GM12878 (cell line): ENCODE results near the gene ITPR3. TPM values are rescaled to one million over a fixed set of nuclear protein-coding genes. Genes with fewer than 3 reads are reported as not detected.

Source experiments
- ATAC-seq: fragments of 200-7000 bp; cut with Tn5 transposase; 3 replicates; pipeline ENCODE4 v1.9.1; 2020; ENCODE audit warnings: mild to moderate bottlenecking, moderate library complexity
- BruUV-seq: library from RNA; stranded (reverse); fragments of 400-500 nt; replicated peaks from 2 replicates; lab custom pipeline; 2021; lab: Mats Ljungman, UMichigan
- CTCF ChIA-PET: fragments of 300-600 bp; sonication (Branson Sonifier 250); formaldehyde crosslinking; extraction: SDS; loops from one replicate; lab custom pipeline; 2021; ENCODE audit warnings: inconsistent platforms; lab: Yijun Ruan, JAX
- POLR2A ChIA-PET: fragments of 350-600 bp; formaldehyde crosslinking; extraction: SDS; loops from one replicate; lab custom pipeline; 2021; ENCODE audit warnings: inconsistent platforms; lab: Charles Lee
- RAD21 ChIA-PET: fragments of 300-600 bp; sonication (Branson Sonifier 250); formaldehyde crosslinking; loops from one replicate; lab custom pipeline; 2023; ENCODE audit warnings: antibody characterized with exemption; ENCODE audit not compliant: unreplicated experiment; lab: Charles Lee
- SMC1A ChIA-PET: fragments of 300-600 bp; sonication (Branson Sonifier 250); formaldehyde crosslinking; loops from one replicate; lab custom pipeline; 2023; ENCODE audit not compliant: unreplicated experiment, uncharacterized antibody; lab: Charles Lee
- DNase-seq: peaks from one replicate; pipeline ENCODE4 v3.0.0-alpha.2; 2011; ENCODE audit warnings: low read depth, low spot score
- FAIRE-seq: peaks from 3 replicates; lab custom pipeline; 2011; peaks lifted over from hg19 to GRCh38; lab: Jason Lieb, UNC
- H2AFZ ChIP-seq: 2 replicates; pipeline ENCODE4 v1.6.0; 2011; ENCODE audit warnings: low read depth, low read length, control low read depth; ENCODE audit not compliant: control insufficient read depth
- H3K27ac ChIP-seq: 2 replicates; pipeline ENCODE4 v1.5.1; 2011; ENCODE audit warnings: control low read depth; ENCODE audit not compliant: control insufficient read depth, insufficient read depth
- H3K27me3 ChIP-seq, 2 experiments: replicated peaks in 1 of 2; 2 replicates each; pipeline versions ENCODE4 v1.6.0 to v1.6.1; 2011; ENCODE audit warnings: low read length in 1 of 2; ENCODE audit not compliant: control insufficient read depth in 2 of 2, insufficient read depth in 2 of 2
- H3K36me3 ChIP-seq, 2 experiments: 2 replicates each; pipeline ENCODE4 v1.5.1; 2011; ENCODE audit warnings: low read length in 1 of 2; ENCODE audit not compliant: control insufficient read depth in 2 of 2, insufficient read depth in 2 of 2
- H3K4me1 ChIP-seq: 2 replicates; pipeline ENCODE4 v1.6.1; 2011; ENCODE audit warnings: mild to moderate bottlenecking, low read length, moderate library complexity, mixed read lengths; ENCODE audit not compliant: control insufficient read depth, insufficient read depth
- H3K4me2 ChIP-seq: 2 replicates; pipeline ENCODE4 v1.6.0; 2011; ENCODE audit warnings: control low read depth; ENCODE audit not compliant: control insufficient read depth, insufficient read depth
- H3K4me3 ChIP-seq: fragments of 200-600 bp; sonication (generic); 2 replicates; pipeline ENCODE4 v1.5.1; 2016
- H3K79me2 ChIP-seq: 2 replicates; pipeline ENCODE4 v1.6.0; 2011; ENCODE audit warnings: low read length; ENCODE audit not compliant: control insufficient read depth, insufficient read depth
- H3K9ac ChIP-seq: 2 replicates; pipeline ENCODE4 v1.8.0; 2011; ENCODE audit warnings: low read length, control low read depth, mixed read lengths; ENCODE audit not compliant: control insufficient read depth, insufficient read depth
- H3K9me3 ChIP-seq: replicated peaks from 3 replicates; pipeline ENCODE4 v1.5.1; 2011; ENCODE audit warnings: mild to moderate bottlenecking, low read length; ENCODE audit not compliant: control insufficient read depth, insufficient read depth
- H4K20me1 ChIP-seq: 2 replicates; pipeline ENCODE4 v1.6.0; 2011; ENCODE audit not compliant: control insufficient read depth, insufficient read depth
- BACH1 ChIP-seq: fragments of 450-650 bp; IDR thresholded peaks from 2 replicates; pipeline ENCODE4 v1.6.1; 2017; ENCODE audit warnings: mild to moderate bottlenecking, borderline replicate concordance
- BHLHE40 ChIP-seq, 2 experiments: fragments of 450-650 bp in 1 of 2; IDR thresholded peaks; 2 replicates each; pipeline ENCODE4 v1.6.1; 2011 to 2017; ENCODE audit warnings: low read depth in 2 of 2, borderline replicate concordance in 1 of 2, improper control_type of control experiment in 1 of 2, low read length in 1 of 2, mild to moderate bottlenecking in 1 of 2
- CEBPZ ChIP-seq: fragments of 150-350 bp; IDR thresholded peaks from 2 replicates; pipeline ENCODE4 v1.6.1; 2016; ENCODE audit warnings: low read depth, low read length
- CHD4 ChIP-seq: fragments of 200-600 bp; sonication (generic); IDR thresholded peaks from 2 replicates; pipeline ENCODE4 v1.6.1; 2016; ENCODE audit warnings: mild to moderate bottlenecking
- CREB1 ChIP-seq: IDR thresholded peaks from 2 replicates; pipeline ENCODE4 v1.6.1; 2012; ENCODE audit warnings: low read depth, mild to moderate bottlenecking, inconsistent platforms
- FOXM1 ChIP-seq: IDR thresholded peaks from 2 replicates; pipeline ENCODE4 v1.6.1; 2012; ENCODE audit warnings: low read depth, mild to moderate bottlenecking, inconsistent platforms, low read length, moderate library complexity
- HCFC1 ChIP-seq: fragments of 150-350 bp; IDR thresholded peaks from 2 replicates; pipeline ENCODE4 v1.6.1; 2014; ENCODE audit warnings: low read length
- IKZF2 ChIP-seq, 2 experiments: fragments of 450-650 bp; IDR thresholded peaks; 2 replicates each; pipeline ENCODE4 v1.6.1; 2017; ENCODE audit warnings: mild to moderate bottlenecking in 2 of 2, moderate library complexity in 2 of 2
- LARP7 ChIP-seq: fragments of 450-650 bp; IDR thresholded peaks from 2 replicates; pipeline ENCODE4 v1.6.1; 2017; ENCODE audit warnings: mild to moderate bottlenecking
- MAX ChIP-seq: IDR thresholded peaks from 2 replicates; pipeline ENCODE4 v1.6.1; 2012; ENCODE audit warnings: low read depth, low read length, improper control_type of control experiment
- MEF2A ChIP-seq: IDR thresholded peaks from 2 replicates; pipeline ENCODE4 v1.6.1; 2011; ENCODE audit warnings: low read depth, mild to moderate bottlenecking, low read length, moderate library complexity; ENCODE audit not compliant: insufficient read depth
- MTA2 ChIP-seq: fragments of 450-650 bp; IDR thresholded peaks from 2 replicates; pipeline ENCODE4 v1.6.1; 2016; ENCODE audit warnings: low read depth, mild to moderate bottlenecking, moderate library complexity
- MXI1 ChIP-seq: fragments of 150-350 bp; IDR thresholded peaks from 2 replicates; pipeline ENCODE4 v1.6.1; 2011; ENCODE audit warnings: low read depth, mild to moderate bottlenecking, inconsistent platforms, low read length, improper control_type of control experiment
- NR2F1 ChIP-seq: fragments of 450-650 bp; conservative IDR thresholded peaks from 2 replicates; pipeline ENCODE4 v1.6.1; 2017; ENCODE audit warnings: mild to moderate bottlenecking
- POLR2A ChIP-seq: IDR thresholded peaks from 2 replicates; pipeline ENCODE4 v1.6.1; 2011; ENCODE audit warnings: low read depth, mild to moderate bottlenecking, low read length
- POU2F2 ChIP-seq: IDR thresholded peaks from 3 replicates; pipeline ENCODE4 v1.6.1; 2011; ENCODE audit warnings: low read depth, mild to moderate bottlenecking, low read length, borderline replicate concordance
- RELB ChIP-seq: fragments of 450-650 bp; IDR thresholded peaks from 2 replicates; pipeline ENCODE4 v1.6.1; 2017; ENCODE audit warnings: low read depth, mild to moderate bottlenecking, moderate library complexity
- SMC3 ChIP-seq: IDR thresholded peaks from 2 replicates; pipeline ENCODE4 v1.6.1; 2011; ENCODE audit warnings: low read length, improper control_type of control experiment, borderline replicate concordance
- SRF ChIP-seq, 2 experiments: IDR thresholded peaks; 2 replicates each; pipeline ENCODE4 v1.6.1; 2011; ENCODE audit warnings: low read depth in 2 of 2, low read length in 2 of 2, mild to moderate bottlenecking in 1 of 2, moderate library complexity in 1 of 2
- WGBS: methylation state at CpG from one replicate; pipeline ENCODE4 v1.1.6; 2016; ENCODE audit warnings: low lambda C conversion rate; ENCODE audit not compliant: insufficient replicate concordance, insufficient coverage; ENCODE audit errors: missing lambda C conversion rate; 5-methylcytosine and 5-hydroxymethylcytosine counted together
- in situ Hi-C: fragments of 300-500 bp; cut with MboI; formaldehyde crosslinking; loops from 9 replicates; pipeline ENCODE4 v1.14.3; 2018; ENCODE audit warnings: mixed read lengths
- intact Hi-C: fragments of 100-400 bp; cut with micrococcal nuclease; formaldehyde crosslinking; loops from one replicate; pipeline ENCODE4 v1.14.2; 2022; ENCODE audit not compliant: unreplicated experiment
- polyA plus RNA-seq, 11 experiments: library from polyadenylated mRNA; depleted of rRNA in 4 of 11; unstranded in 6 of 11; stranded (reverse) in 5 of 11; fragments of >200 nt; fragmentation: Nextera tagmentation in 4 of 11; fragmentation: Illumina TruSeq in 1 of 11; extraction: Ambion mirVana in 4 of 11; extraction: Trizol in 1 of 11; gene quantifications; 1 replicate in 1 of 11; 2 replicates in 10 of 11; pipeline versions ENCODE4 v1.2.1 to v1.2.3, GENCODE V29; 2011 to 2016; ENCODE audit warnings: inconsistent platforms in 2 of 11, missing spikeins in 2 of 11, low read depth in 1 of 11
- total RNA-seq, 4 experiments: library from RNA; depleted of rRNA in 3 of 4; stranded (reverse); fragments of >200 nt in 3 of 4; fragmentation: Illumina TruSeq in 1 of 4; extraction: Trizol in 1 of 4; gene quantifications; 2 replicates each; pipeline versions ENCODE4 v1.2.1 to v1.2.3, GENCODE V29; 2013 to 2021

ITPR3 gene
- total and polyA plus RNA-seq, 10 of the 15 experiments (the other 5 are each of a cell fraction or from before 2014, with no cell fraction given) = 0.32 to 34.0 (median 11.9) TPM

- FAIRE-seq = peak; percentile 87
- TF ChIP-seq BACH1 (peak; percentile 84), MEF2A (no peak), CEBPZ (no peak), MAX (no peak; the same call in 1 of the 2 replicates), RELB (no peak), BHLHE40 (IDR thresholded peaks at IDR 0.05; ENCODE audit: borderline replicate concordance in 1 of 2, low read depth in 2 of 2, low read length in 1 of 2) (peak in 1 of 2 experiments; percentile 90; a peak in 3 of 4 replicates), CHD4 (no peak), CREB1 (peak; percentile 87), NR2F1 (peak; percentile 89), MTA2 (peak; percentile 42; the same call in 1 of the 2 replicates), MXI1 (no peak), POU2F2 (peak; percentile 46; the same call in 1 of the 3 replicates), LARP7 (peak; percentile 45; the same call in 1 of the 2 replicates), IKZF2 (IDR thresholded peaks at IDR 0.05) (peak in 1 of 2 experiments; percentile 45; a peak in 2 of 4 replicates), FOXM1 (no peak), SRF (IDR thresholded peaks at IDR 0.05; ENCODE audit: low read depth in 2 of 2, low read length in 2 of 2) (no peak), SMC3 (no peak), POLR2A (peak; percentile 71), HCFC1 (no peak)
These were observed 28.3 kb upstream of the ITPR3 start for GRCh38 chr6:33592595-33593413.

More at GRCh38 chr6:33592595-33593413, 28.3 kb upstream of the ITPR3 start:
- no peaks in the 10 kb centered on the region for H3K79me2 ChIP-seq
- H3K9ac ChIP-seq = peak overlapping the region; percentile 46
- peak overlapping the region; percentile 98 for H3K4me2 ChIP-seq
- ChIA-PET RAD21 (interaction anchor here (1.0 to 2.6 kb wide), 3 partner anchors 14 to 29 kb away, joined by 3 to 19 read pairs (median 13); partner anchors contain the start of gene ITPR3), SMC1A (interaction anchor here (1.1 to 2.9 kb wide), 5 partner anchors 14 to 130 kb away, joined by 3 to 33 read pairs (median 4); partner anchors contain the start of gene ITPR3), POLR2A (interaction anchor here (0.6 to 2.2 kb wide), 5 partner anchors 15 to 1266 kb away, joined by 3 to 11 read pairs (median 4); partner anchors contain the start of gene ITPR3), CTCF (interaction anchor here (1.2 to 8.1 kb wide), 5 partner anchors 15 to 203 kb away, joined by 3 to 92 read pairs (median 7); no protein-coding TSS in a partner anchor)
- H3K36me3 ChIP-seq = no peaks in the 10 kb centered on the region
- H3K9me3 ChIP-seq = no peaks in the 10 kb centered on the region
- in situ Hi-C loops (no loop called here), intact Hi-C loops (no loop called here)
- no peaks in the 10 kb centered on the region for H4K20me1 ChIP-seq
- no peaks in the 10 kb centered on the region for H3K27me3 ChIP-seq
- 2% methylated on average over 57 of the region's 57 CpGs for WGBS
- peak overlapping the region; percentile 46; the same call in 1 of the 2 replicates for H3K4me3 ChIP-seq
- peak; percentile 85 for ATAC-seq
- DNase-seq = peak; percentile 63
- H3K27ac ChIP-seq = peak overlapping the region; percentile 23
- peak overlapping the region; percentile 83 for H2AFZ ChIP-seq
- no TSS peak for BruUV-seq
- peaks cover 44% of the 10 kb centered on the region for H3K4me1 ChIP-seq
